H9 (cell line): ENCODE results near the gene ZNF700. TPM values are rescaled to one million over a fixed set of nuclear protein-coding genes. Genes with fewer than 3 reads are reported as not detected.

Source experiments
- DNase-seq: peaks from one replicate; pipeline ENCODE4 v3.0.0-alpha.2; 2017
- H2AFZ ChIP-seq: one replicate; pipeline ENCODE4 v1.6.1; 2013; ENCODE audit warnings: mild to moderate bottlenecking, low read length, control low read depth, moderate library complexity
- H2AK5ac ChIP-seq: 2 replicates; pipeline ENCODE4 v1.6.1; 2013; ENCODE audit warnings: low read length, control low read depth, mixed read lengths; ENCODE audit not compliant: insufficient read length
- H2BK120ac ChIP-seq: one replicate; pipeline ENCODE4 v1.6.1; 2013; ENCODE audit warnings: low read depth, mild to moderate bottlenecking, low read length, control low read depth, inconsistent platforms; ENCODE audit not compliant: poor library complexity, severe bottlenecking
- H2BK12ac ChIP-seq: 2 replicates; pipeline ENCODE4 v1.6.1; 2013; ENCODE audit warnings: low read length, control low read depth, mixed read lengths, low read depth; ENCODE audit not compliant: insufficient read length
- H2BK15ac ChIP-seq: 2 replicates; pipeline ENCODE4 v1.6.1; 2013; ENCODE audit warnings: low read depth, low read length, control low read depth
- H2BK20ac ChIP-seq: one replicate; pipeline ENCODE4 v1.6.1; 2013; ENCODE audit warnings: low read depth, mild to moderate bottlenecking, low read length, control low read depth, inconsistent platforms; ENCODE audit not compliant: poor library complexity, severe bottlenecking
- H2BK5ac ChIP-seq: 2 replicates; pipeline ENCODE4 v1.6.1; 2013; ENCODE audit warnings: low read length, control low read depth, mixed read lengths; ENCODE audit not compliant: insufficient read length
- H3K14ac ChIP-seq: 2 replicates; pipeline ENCODE4 v1.6.1; 2013; ENCODE audit warnings: low read length, control low read depth; ENCODE audit not compliant: insufficient read depth
- H3K18ac ChIP-seq: 2 replicates; pipeline ENCODE4 v1.6.1; 2013; ENCODE audit warnings: low read depth, mild to moderate bottlenecking, mixed read lengths, low read length, control low read depth; ENCODE audit not compliant: insufficient read length
- H3K23ac ChIP-seq: 2 replicates; pipeline ENCODE4 v1.6.1; 2013; ENCODE audit warnings: low read length, control low read depth, mixed read lengths, low read depth; ENCODE audit not compliant: insufficient read length
- H3K23me2 ChIP-seq: 2 replicates; pipeline ENCODE4 v1.6.1; 2013; ENCODE audit warnings: low read depth, mild to moderate bottlenecking, mixed read lengths, low read length, control low read depth; ENCODE audit not compliant: insufficient read length, poor library complexity, severe bottlenecking
- H3K27ac ChIP-seq: 2 replicates; pipeline ENCODE4 v1.5.1; 2013; ENCODE audit warnings: low read length, control low read depth, mixed read lengths, low read depth; ENCODE audit not compliant: insufficient read length
- H3K27me3 ChIP-seq: 2 replicates; pipeline ENCODE4 v1.6.1; 2013; ENCODE audit warnings: low read length, control low read depth, inconsistent platforms; ENCODE audit not compliant: insufficient read depth
- H3K4ac ChIP-seq: 2 replicates; pipeline ENCODE4 v1.6.1; 2013; ENCODE audit warnings: low read depth, mild to moderate bottlenecking, control low read depth, inconsistent platforms, low read length, moderate library complexity
- H3K4me1 ChIP-seq: 2 replicates; pipeline ENCODE4 v1.6.1; 2013; ENCODE audit warnings: low read length, control low read depth, inconsistent platforms; ENCODE audit not compliant: insufficient read depth
- H3K4me2 ChIP-seq: 2 replicates; pipeline ENCODE4 v1.6.1; 2013; ENCODE audit warnings: low read length, control low read depth, mixed read lengths; ENCODE audit not compliant: insufficient read length, insufficient read depth
- H3K56ac ChIP-seq: 2 replicates; pipeline ENCODE4 v1.6.1; 2013; ENCODE audit warnings: low read depth, mild to moderate bottlenecking, mixed read lengths, low read length, control low read depth; ENCODE audit not compliant: insufficient read length
- H3K79me1 ChIP-seq: 2 replicates; pipeline ENCODE4 v1.6.1; 2013; ENCODE audit warnings: low read depth, mild to moderate bottlenecking, moderate library complexity, low read length, control low read depth, inconsistent platforms; ENCODE audit not compliant: insufficient read depth, poor library complexity, severe bottlenecking
- H3K79me2 ChIP-seq: 2 replicates; pipeline ENCODE4 v1.6.1; 2013; ENCODE audit warnings: low read length, control low read depth, inconsistent platforms; ENCODE audit not compliant: insufficient read depth
- H3K9ac ChIP-seq: 2 replicates; pipeline ENCODE4 v1.6.1; 2013; ENCODE audit warnings: low read length, control low read depth, mixed read lengths; ENCODE audit not compliant: insufficient read length; ENCODE audit errors: extremely low read depth
- H3K9me3 ChIP-seq: one replicate; pipeline ENCODE4 v1.6.1; 2013; ENCODE audit warnings: low read depth, low read length, inconsistent platforms; ENCODE audit not compliant: control insufficient read depth
- H3T11ph ChIP-seq: one replicate; pipeline ENCODE4 v1.6.1; 2013; ENCODE audit warnings: mild to moderate bottlenecking, low read length, control low read depth, inconsistent platforms
- H4K20me1 ChIP-seq: one replicate; pipeline ENCODE4 v1.6.1; 2013; ENCODE audit not compliant: control insufficient read depth, insufficient read length, insufficient read depth
- H4K5ac ChIP-seq: 2 replicates; pipeline ENCODE4 v1.6.1; 2013; ENCODE audit warnings: low read depth, mild to moderate bottlenecking, mixed read lengths, low read length, control low read depth; ENCODE audit not compliant: insufficient read length
- H4K8ac ChIP-seq: replicated peaks from 2 replicates; pipeline ENCODE4 v1.6.1; 2013; ENCODE audit warnings: low read length, control low read depth, mixed read lengths, low read depth; ENCODE audit not compliant: insufficient read length
- H4K91ac ChIP-seq: 2 replicates; pipeline ENCODE4 v1.6.1; 2013; ENCODE audit warnings: low read depth, mild to moderate bottlenecking, moderate library complexity, mixed read lengths, low read length, control low read depth; ENCODE audit not compliant: insufficient read length
- H3K27ac Mint-ChIP-seq, 3 experiments: 2 replicates in 2 of 3; 3 replicates in 1 of 3; pipeline ENCODE4 v1.8.0; 2020 to 2021; ENCODE audit warnings: mixed read lengths in 3 of 3, mild to moderate bottlenecking in 1 of 3, moderate library complexity in 1 of 3
- H3K27me3 Mint-ChIP-seq: 2 replicates; pipeline ENCODE4 v1.8.0; 2021; ENCODE audit warnings: low read depth, mild to moderate bottlenecking, moderate library complexity, mixed read lengths
- H3K36me3 Mint-ChIP-seq, 3 experiments: 2 replicates in 2 of 3; 3 replicates in 1 of 3; pipeline ENCODE4 v1.8.0; 2020 to 2021; ENCODE audit warnings: low read depth in 3 of 3, mixed read lengths in 3 of 3; ENCODE audit not compliant: insufficient read depth in 1 of 3
- H3K4me1 Mint-ChIP-seq, 2 experiments: 2 replicates each; pipeline ENCODE4 v1.8.0; 2020; ENCODE audit warnings: mixed read lengths in 2 of 2
- H3K4me3 Mint-ChIP-seq, 2 experiments: 2 replicates in 1 of 2; 3 replicates in 1 of 2; pipeline ENCODE4 v1.8.0; 2020 to 2021; ENCODE audit warnings: mild to moderate bottlenecking in 2 of 2, mixed read lengths in 2 of 2, moderate library complexity in 1 of 2
- H3K9me3 Mint-ChIP-seq, 2 experiments: 2 replicates in 1 of 2; 3 replicates in 1 of 2; pipeline ENCODE4 v1.8.0; 2020; ENCODE audit warnings: mild to moderate bottlenecking in 2 of 2, mixed read lengths in 2 of 2, moderate library complexity in 1 of 2
- WGBS: extraction: QIAGEN DNeasy Blood & Tissue Kit; methylation state at CpG from one replicate; pipeline ENCODE4 v1.1.7; 2013; ENCODE audit warnings: missing lambda C conversion rate, low lambda C conversion rate, mixed read lengths; ENCODE audit not compliant: insufficient read length; ENCODE audit errors: extremely low coverage; 5-methylcytosine and 5-hydroxymethylcytosine counted together
- total RNA-seq: library from RNA; stranded (reverse); gene quantifications from 2 replicates; pipeline ENCODE4 v1.2.1, GENCODE V29; 2021
- TF ChIP-seq, protein P1 (sequence below): fragments of 200-600 bp; sonication (generic); conservative IDR thresholded peaks from 3 replicates; pipeline ENCODE4 v1.8.0; 2021; ENCODE audit warnings: antibody characterized with exemption, mild to moderate bottlenecking

Gene ZNF700
- total RNA-seq, 1 experiment from 2014 or later, result 9.9 TPM

DNA sequence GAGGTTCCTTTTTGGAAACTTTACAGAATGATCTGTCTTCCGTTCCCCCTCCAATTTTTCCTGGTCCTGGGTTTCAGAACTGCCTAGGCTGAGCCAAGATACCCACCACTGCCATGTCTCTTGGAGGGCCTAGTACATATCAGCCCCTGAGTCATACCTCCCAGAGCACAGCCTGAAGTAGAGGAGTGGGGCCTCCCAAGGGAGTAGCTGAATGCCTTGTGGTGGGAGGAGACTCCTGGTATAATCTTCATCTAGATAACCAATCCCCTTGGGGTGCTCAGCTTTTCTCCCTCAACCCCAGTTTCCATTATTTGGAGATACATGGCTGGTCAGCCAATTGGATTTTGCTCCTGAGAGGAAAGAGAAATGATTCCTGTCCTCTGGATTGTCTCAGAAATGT is 70.3 kb downstream of the ZNF700 start:
- Histone ChIP-seq H3T11ph (no peak overlapping the region), H2AFZ (no peak overlapping the region), H2AK5ac (no peak overlapping the region), H3K18ac (no peak overlapping the region), H2BK20ac (no peak overlapping the region), H3K14ac (no peak overlapping the region), H3K79me2 (peaks cover 12% of the 10 kb centered on the region; the same call in 1 of the 2 replicates), H3K23ac (no peak overlapping the region), H4K5ac (no peak overlapping the region), H3K56ac (no peak overlapping the region), H4K8ac (no peak overlapping the region), H4K20me1 (no peaks in the 10 kb centered on the region), H2BK5ac (no peak overlapping the region), H2BK12ac (no peak overlapping the region), H3K79me1 (peaks cover 3% of the 10 kb centered on the region), H3K4me2 (no peak overlapping the region), H2BK120ac (no peak overlapping the region), H2BK15ac (no peak overlapping the region), H3K4me1 (no peaks in the 10 kb centered on the region), H3K9me3 (no peaks in the 10 kb centered on the region), H4K91ac (no peak overlapping the region), H3K9ac (no peak overlapping the region), H3K27ac (no peak overlapping the region), H3K4ac (no peak overlapping the region), H3K23me2 (no peaks in the 10 kb centered on the region), H3K27me3 (no peaks in the 10 kb centered on the region)
- Mint-ChIP-seq H3K4me3 (no peak overlapping the region), H3K9me3 (peaks cover 0 to 38% of the 10 kb centered on the region in 2 experiments; a peak in 3 of 5 replicates), H3K27ac (no peak overlapping the region), H3K27me3 (no peaks in the 10 kb centered on the region), H3K36me3 (peaks cover 19 to 65% (median 24%) of the 10 kb centered on the region in 3 experiments), H3K4me1 (peaks cover 8 to 14% of the 10 kb centered on the region in 2 experiments)
- WGBS, result no CpG with 5 or more reads among the region's 1 CpG
- no peak for DNase-seq
- TF ChIP-seq, protein P1, sequence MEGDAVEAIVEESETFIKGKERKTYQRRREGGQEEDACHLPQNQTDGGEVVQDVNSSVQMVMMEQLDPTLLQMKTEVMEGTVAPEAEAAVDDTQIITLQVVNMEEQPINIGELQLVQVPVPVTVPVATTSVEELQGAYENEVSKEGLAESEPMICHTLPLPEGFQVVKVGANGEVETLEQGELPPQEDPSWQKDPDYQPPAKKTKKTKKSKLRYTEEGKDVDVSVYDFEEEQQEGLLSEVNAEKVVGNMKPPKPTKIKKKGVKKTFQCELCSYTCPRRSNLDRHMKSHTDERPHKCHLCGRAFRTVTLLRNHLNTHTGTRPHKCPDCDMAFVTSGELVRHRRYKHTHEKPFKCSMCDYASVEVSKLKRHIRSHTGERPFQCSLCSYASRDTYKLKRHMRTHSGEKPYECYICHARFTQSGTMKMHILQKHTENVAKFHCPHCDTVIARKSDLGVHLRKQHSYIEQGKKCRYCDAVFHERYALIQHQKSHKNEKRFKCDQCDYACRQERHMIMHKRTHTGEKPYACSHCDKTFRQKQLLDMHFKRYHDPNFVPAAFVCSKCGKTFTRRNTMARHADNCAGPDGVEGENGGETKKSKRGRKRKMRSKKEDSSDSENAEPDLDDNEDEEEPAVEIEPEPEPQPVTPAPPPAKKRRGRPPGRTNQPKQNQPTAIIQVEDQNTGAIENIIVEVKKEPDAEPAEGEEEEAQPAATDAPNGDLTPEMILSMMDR, result no peak

Other genes with a start within 250 kb of the ZNF700 start
- gene ZNF823, start 186.2 kb upstream of the ZNF700 start, total RNA-seq, result 2.3 and 2.5 TPM in 2 replicates
- gene ZNF441, start 158.1 kb upstream of the ZNF700 start, total RNA-seq, result 0.85 and 1.3 TPM in 2 replicates
- 0.61 and 0.77 TPM in 2 replicates for gene ZNF491, start 126.6 kb upstream of the ZNF700 start, total RNA-seq
- 4.1 and 4.4 TPM in 2 replicates for gene ZNF440, start 110.8 kb upstream of the ZNF700 start, total RNA-seq
- gene ZNF439, start 76.4 kb upstream of the ZNF700 start, total RNA-seq, result 2.2 and 3.3 TPM in 2 replicates
- 25.4 and 27.3 TPM in 2 replicates for gene ZNF69, start 37.3 kb upstream of the ZNF700 start, total RNA-seq
- 0.77 and 1.3 TPM in 2 replicates for gene ZNF763, start 39.9 kb downstream of the ZNF700 start, total RNA-seq
- gene ZNF433, start 110.6 kb downstream of the ZNF700 start, total RNA-seq, result 1.9 and 2.4 TPM in 2 replicates
- 5.4 and 5.6 TPM in 2 replicates for gene ZNF878, start 127.9 kb downstream of the ZNF700 start, total RNA-seq
- 8.7 and 10.0 TPM in 2 replicates for gene ZNF844, start 139.6 kb downstream of the ZNF700 start, total RNA-seq
- 5.6 and 5.7 TPM in 2 replicates for gene ZNF20, start 215.2 kb downstream of the ZNF700 start, total RNA-seq
- gene ZNF625, start 231.6 kb downstream of the ZNF700 start, total RNA-seq, result 28.1 and 30.7 TPM in 2 replicates
- 9.8 and 10.8 TPM in 2 replicates for gene ZNF136, start 238.0 kb downstream of the ZNF700 start, total RNA-seq